ENCODE results near the gene TGM4. TPM values are rescaled to one million over a fixed set of nuclear protein-coding genes. Genes with fewer than 3 reads are reported as not detected.

TGM4 gene
- total and polyA plus RNA-seq, 2 donors (not counting 1 experiment from before 2014, with no cell fraction given): not detected

DNA sequence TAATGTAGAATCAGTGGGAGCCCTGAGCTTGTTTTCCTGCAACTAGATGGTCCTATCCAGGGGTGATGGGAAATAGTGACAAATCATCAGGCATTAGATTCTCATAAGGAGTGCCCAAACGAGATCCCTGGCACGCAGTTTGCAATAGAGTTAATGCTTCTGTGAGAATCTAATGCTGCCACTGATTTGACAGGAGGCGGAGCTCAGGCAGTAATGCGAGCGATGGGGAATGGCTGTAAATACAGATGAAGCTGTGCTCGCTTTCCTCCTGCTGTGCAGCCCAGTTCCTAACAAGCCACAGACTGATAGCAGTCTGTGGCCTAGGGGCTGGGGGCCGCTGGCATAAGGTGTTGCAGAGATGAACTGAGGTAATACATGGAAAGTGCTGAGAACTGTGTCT, 41.0 kb upstream of the TGM4 start:
- no peaks in the 10 kb centered on the region for H3K4me1 ChIP-seq (ENCODE audit: control insufficient read depth in 2 of 2, insufficient read depth in 2 of 2, low read length in 2 of 2)
- H3K4me2 ChIP-seq (replicated peaks; ENCODE audit: low read depth, low read length, poor library complexity, severe bottlenecking): no peak overlapping the region
- H2AFZ ChIP-seq (ENCODE audit: insufficient read depth, low read depth, low read length, poor library complexity, severe bottlenecking): no peak overlapping the region
- no peak for DNase-seq
- H3K79me2 ChIP-seq (ENCODE audit: control insufficient read depth, insufficient read depth, low read length): no peaks in the 10 kb centered on the region
- no peaks in the 10 kb centered on the region for H3K4me1 Mint-ChIP-seq
- H3K27ac ChIP-seq (ENCODE audit: low read length in 2 of 2): no peak overlapping the region
- ChIA-PET CTCF (no interaction called here), POLR2A (no interaction called here)
- no peaks in the 10 kb centered on the region for H3K27me3 ChIP-seq (replicated peaks in 1 of 4; ENCODE audit: control extremely low read depth in 1 of 4, control insufficient read depth in 3 of 4, insufficient read depth in 4 of 4, low read length in 3 of 4)
- no peak overlapping the region for H3K4me3 ChIP-seq (ENCODE audit: control extremely low read depth in 1 of 5, extremely low read depth in 1 of 5, insufficient read depth in 1 of 5, low read depth in 2 of 5, low read length in 4 of 5)
- no peak overlapping the region for H3K9ac ChIP-seq (ENCODE audit: low read length)
- no peak for TF ChIP-seq EZH2 (IDR thresholded peaks at IDR 0.05; ENCODE audit: borderline replicate concordance, insufficient read depth, low read depth, low read length, poor library complexity, severe bottlenecking)
- TF ChIP-seq, protein P1, sequence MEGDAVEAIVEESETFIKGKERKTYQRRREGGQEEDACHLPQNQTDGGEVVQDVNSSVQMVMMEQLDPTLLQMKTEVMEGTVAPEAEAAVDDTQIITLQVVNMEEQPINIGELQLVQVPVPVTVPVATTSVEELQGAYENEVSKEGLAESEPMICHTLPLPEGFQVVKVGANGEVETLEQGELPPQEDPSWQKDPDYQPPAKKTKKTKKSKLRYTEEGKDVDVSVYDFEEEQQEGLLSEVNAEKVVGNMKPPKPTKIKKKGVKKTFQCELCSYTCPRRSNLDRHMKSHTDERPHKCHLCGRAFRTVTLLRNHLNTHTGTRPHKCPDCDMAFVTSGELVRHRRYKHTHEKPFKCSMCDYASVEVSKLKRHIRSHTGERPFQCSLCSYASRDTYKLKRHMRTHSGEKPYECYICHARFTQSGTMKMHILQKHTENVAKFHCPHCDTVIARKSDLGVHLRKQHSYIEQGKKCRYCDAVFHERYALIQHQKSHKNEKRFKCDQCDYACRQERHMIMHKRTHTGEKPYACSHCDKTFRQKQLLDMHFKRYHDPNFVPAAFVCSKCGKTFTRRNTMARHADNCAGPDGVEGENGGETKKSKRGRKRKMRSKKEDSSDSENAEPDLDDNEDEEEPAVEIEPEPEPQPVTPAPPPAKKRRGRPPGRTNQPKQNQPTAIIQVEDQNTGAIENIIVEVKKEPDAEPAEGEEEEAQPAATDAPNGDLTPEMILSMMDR (IDR thresholded peaks at IDR 0.05): no peak
- no peak overlapping the region for H3K4me3 Mint-ChIP-seq
- peaks cover 0 to 7% of the 10 kb centered on the region in 2 experiments for H3K36me3 ChIP-seq (replicated peaks in 1 of 2; ENCODE audit: control extremely low read depth in 1 of 2, control insufficient read depth in 1 of 2, extremely low read depth in 1 of 2, insufficient read depth in 2 of 2, low read length in 1 of 2)
- H4K20me1 ChIP-seq (ENCODE audit: control insufficient read depth, insufficient read depth, low read length, poor library complexity, severe bottlenecking): no peaks in the 10 kb centered on the region
- peaks cover 5 to 24% (median 16%) of the 10 kb centered on the region in 3 donors for H3K9me3 ChIP-seq (ENCODE audit: control extremely low read depth in 1 of 3, control insufficient read depth in 2 of 3, insufficient read depth in 1 of 3, low read length in 2 of 3)
- intact Hi-C loops (cut with micrococcal nuclease): no loop called here
- H3K27ac Mint-ChIP-seq: no peak overlapping the region
- peaks cover 11% of the 10 kb centered on the region for H3K9me3 Mint-ChIP-seq (ENCODE audit: insufficient read depth)
- WGBS (ENCODE audit: insufficient coverage): 100% methylated on average over 7 of the region's 7 CpGs
- no peak for ATAC-seq (ENCODE audit: low read depth)
- H3K27me3 Mint-ChIP-seq: no peaks in the 10 kb centered on the region

DNA sequence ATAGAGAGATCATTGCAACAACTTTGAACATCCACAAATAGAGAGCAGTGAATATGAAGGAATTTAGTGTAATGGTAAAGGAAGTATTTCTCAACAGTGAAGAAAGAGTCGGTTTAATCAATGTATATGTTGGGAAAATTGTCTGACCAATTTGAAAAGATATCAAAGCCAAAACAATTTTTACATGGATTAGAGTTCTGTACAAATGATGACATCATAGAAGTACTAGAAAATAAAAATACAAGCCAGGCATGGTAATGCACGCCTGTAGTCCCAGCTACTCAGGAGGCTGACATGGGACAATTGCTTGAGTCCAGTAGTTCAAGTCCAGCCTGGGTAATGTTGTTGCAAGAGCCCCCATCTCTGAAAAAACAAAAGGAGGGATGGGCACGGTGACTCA, 38.7 kb upstream of the TGM4 start:
- Histone ChIP-seq H3K4me1 (ENCODE audit: control insufficient read depth in 2 of 2, insufficient read depth in 2 of 2, low read length in 2 of 2) (no peaks in the 10 kb centered on the region), H3K9me3 (ENCODE audit: control extremely low read depth in 1 of 3, control insufficient read depth in 2 of 3, insufficient read depth in 1 of 3, low read length in 2 of 3) (peaks cover 5 to 24% (median 18%) of the 10 kb centered on the region in 3 donors), H4K20me1 (ENCODE audit: control insufficient read depth, insufficient read depth, low read length, poor library complexity, severe bottlenecking) (no peaks in the 10 kb centered on the region), H3K27me3 (replicated peaks in 1 of 4; ENCODE audit: control extremely low read depth in 1 of 4, control insufficient read depth in 3 of 4, insufficient read depth in 4 of 4, low read length in 3 of 4) (no peaks in the 10 kb centered on the region), H2AFZ (ENCODE audit: insufficient read depth, low read depth, low read length, poor library complexity, severe bottlenecking) (no peak overlapping the region), H3K4me2 (replicated peaks; ENCODE audit: low read depth, low read length, poor library complexity, severe bottlenecking) (no peak overlapping the region), H3K36me3 (replicated peaks in 1 of 2; ENCODE audit: control extremely low read depth in 1 of 2, control insufficient read depth in 1 of 2, extremely low read depth in 1 of 2, insufficient read depth in 2 of 2, low read length in 1 of 2) (peaks cover 0 to 5% of the 10 kb centered on the region in 2 experiments), H3K9ac (ENCODE audit: low read length) (no peak overlapping the region), H3K79me2 (ENCODE audit: control insufficient read depth, insufficient read depth, low read length) (no peaks in the 10 kb centered on the region), H3K27ac (ENCODE audit: low read length in 2 of 2) (no peak overlapping the region), H3K4me3 (ENCODE audit: control extremely low read depth in 1 of 5, extremely low read depth in 1 of 5, insufficient read depth in 1 of 5, low read depth in 2 of 5, low read length in 4 of 5) (no peak overlapping the region)
- Mint-ChIP-seq H3K4me1 (no peaks in the 10 kb centered on the region), H3K4me3 (no peak overlapping the region), H3K27me3 (no peaks in the 10 kb centered on the region), H3K27ac (no peak overlapping the region), H3K9me3 (ENCODE audit: insufficient read depth) (peaks cover 11% of the 10 kb centered on the region)
- TF ChIP-seq EZH2 (IDR thresholded peaks at IDR 0.05; ENCODE audit: borderline replicate concordance, insufficient read depth, low read depth, low read length, poor library complexity, severe bottlenecking): no peak
- ChIA-PET POLR2A (no interaction called here), CTCF (no interaction called here)
- ATAC-seq (ENCODE audit: low read depth): no peak
- intact Hi-C loops (cut with micrococcal nuclease): no loop called here
- WGBS (ENCODE audit: insufficient coverage): 100% methylated on average over 1 of the region's 3 CpGs
- no peak for DNase-seq
